ENCODE measurements around the gene SH3BP4. TPM values are rescaled to one million over a fixed set of nuclear protein-coding genes. Genes with fewer than 3 reads are reported as not detected.

SH3BP4 gene
- total and polyA plus RNA-seq, 4 donors: 4.1 to 18.4 (median 12.2) TPM

- no peak for TF ChIP-seq YY1 (IDR thresholded peaks at IDR 0.05)
- no peak for TF ChIP-seq REST (IDR thresholded peaks at IDR 0.05)
- TF ChIP-seq MAX (IDR thresholded peaks at IDR 0.05): no peak
- no peak for TF ChIP-seq ATF3 (IDR thresholded peaks at IDR 0.05)
- no peak for TF ChIP-seq SP1 (IDR thresholded peaks at IDR 0.05)
- no peak for TF ChIP-seq RAD21 (IDR thresholded peaks at IDR 0.05)
- no peak for TF ChIP-seq NR2F2 (IDR thresholded peaks at IDR 0.05)
- TF ChIP-seq ZBTB33 (IDR thresholded peaks at IDR 0.05): no peak
- TF ChIP-seq TAF1 (conservative IDR thresholded peaks at IDR 0.05): no peak
- no peak for TF ChIP-seq HNF4A (conservative IDR thresholded peaks at IDR 0.05)
- no peak for TF ChIP-seq JUND (IDR thresholded peaks at IDR 0.05)
- no peak for DNase-seq (ENCODE audit: low spot score)
- Histone ChIP-seq H3K9ac (ENCODE audit: low read depth in 1 of 2, low read length in 2 of 2) (no peak overlapping the region), H3K27ac (ENCODE audit: low read depth in 1 of 2, low read length in 2 of 2) (no peak overlapping the region), H3K36me3 (ENCODE audit: control insufficient read depth in 4 of 4, insufficient read depth in 3 of 4, low read depth in 1 of 4, low read length in 3 of 4) (no peaks in the 10 kb centered on the region), H3K4me3 (ENCODE audit: low read depth in 1 of 3, low read length in 3 of 3) (no peak overlapping the region), H3K4me1 (ENCODE audit: control insufficient read depth in 4 of 4, insufficient read depth in 4 of 4, low read length in 3 of 4) (no peaks in the 10 kb centered on the region), H3K27me3 (ENCODE audit: control insufficient read depth in 4 of 4, insufficient read depth in 4 of 4, low read length in 3 of 4) (no peaks in the 10 kb centered on the region), H3K9me3 (ENCODE audit: control insufficient read depth in 4 of 4, low read length in 3 of 4) (no peaks in the 10 kb centered on the region)
- WGBS: 63% methylated on average over 4 of the region's 4 CpGs
These were observed 146.5 kb downstream of the SH3BP4 start for GRCh38 chr2:235098269-235098668.

GRCh38 chr2:235098736-235099494 lies 147.1 kb downstream of the SH3BP4 start:
- TF ChIP-seq SP1 (IDR thresholded peaks at IDR 0.05) (no peak), RXRA (IDR thresholded peaks at IDR 0.05) (no peak), GABPA (IDR thresholded peaks at IDR 0.05 in 1 of 2, conservative IDR thresholded peaks at IDR 0.05 in 1 of 2) (no peak), REST (IDR thresholded peaks at IDR 0.05) (no peak), TAF1 (conservative IDR thresholded peaks at IDR 0.05) (no peak), HNF4G (IDR thresholded peaks at IDR 0.05) (no peak)

More at GRCh38 chr2:235098736-235099494, 147.1 kb downstream of the SH3BP4 start:
- Histone ChIP-seq H3K36me3 (ENCODE audit: control insufficient read depth in 4 of 4, insufficient read depth in 3 of 4, low read depth in 1 of 4, low read length in 3 of 4) (no peaks in the 10 kb centered on the region), H3K9ac (ENCODE audit: low read depth in 1 of 2, low read length in 2 of 2) (no peak overlapping the region), H3K4me1 (ENCODE audit: control insufficient read depth in 4 of 4, insufficient read depth in 4 of 4, low read length in 3 of 4) (no peaks in the 10 kb centered on the region), H3K9me3 (ENCODE audit: control insufficient read depth in 4 of 4, low read length in 3 of 4) (no peaks in the 10 kb centered on the region), H3K4me3 (ENCODE audit: low read depth in 1 of 3, low read length in 3 of 3) (no peak overlapping the region), H3K27me3 (ENCODE audit: control insufficient read depth in 4 of 4, insufficient read depth in 4 of 4, low read length in 3 of 4) (no peaks in the 10 kb centered on the region), H3K27ac (ENCODE audit: low read depth in 1 of 2, low read length in 2 of 2) (no peak overlapping the region)
- no peak for DNase-seq (ENCODE audit: low spot score)
- WGBS: 80% methylated on average over 9 of the region's 9 CpGs
